ENCODE data around the gene SLIT1.

The SLIT1 gene

GRCh38 chr10:97078261-97078937, 107.4 kb downstream of the SLIT1 start:
- DNase-seq = no peak

DNA sequence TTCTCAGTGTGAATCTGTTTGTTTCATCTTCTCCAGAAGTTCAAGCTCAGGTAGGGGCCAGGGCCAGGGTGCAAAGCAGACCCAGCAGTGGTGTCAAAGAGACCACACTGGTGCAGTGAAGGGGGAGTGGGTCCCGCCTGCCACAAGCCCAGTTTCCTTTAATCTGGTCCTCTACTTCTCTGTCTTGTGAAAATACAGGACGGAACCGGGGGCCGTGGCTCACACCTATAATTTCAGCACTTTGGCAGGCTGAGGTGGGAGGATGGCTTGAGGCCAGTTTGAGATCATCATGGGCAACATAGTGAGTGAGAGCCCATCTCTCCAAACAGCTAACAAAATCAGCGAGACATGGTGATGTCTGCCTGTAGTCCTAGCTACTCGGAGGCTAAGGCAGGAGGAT, 109.0 kb downstream of the SLIT1 start:
- DNase-seq = no peak

- no peak for DNase-seq
Observed at GRCh38 chr10:97075961-97076525, 109.7 kb downstream of the SLIT1 start.

DNA sequence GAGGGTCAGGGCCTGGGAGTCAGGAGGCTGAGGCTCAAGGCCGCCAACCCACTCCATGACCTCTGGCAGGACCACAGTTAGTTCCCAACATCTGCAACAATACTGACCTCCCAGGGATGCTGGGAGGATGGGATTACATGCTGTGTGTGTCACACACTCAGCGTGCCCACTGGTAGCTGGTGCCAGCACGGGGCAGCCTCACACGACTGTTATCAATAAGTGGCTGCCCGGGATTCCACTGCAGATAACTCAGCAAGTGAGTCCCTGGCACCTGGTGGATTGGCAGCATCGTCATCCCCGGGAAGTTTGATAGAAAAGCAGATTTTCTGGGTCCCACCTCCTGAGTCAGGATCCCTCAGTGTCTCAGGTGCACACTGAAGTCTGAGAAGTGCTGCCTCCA, 110.3 kb downstream of the SLIT1 start:
- no peak for DNase-seq

DNA sequence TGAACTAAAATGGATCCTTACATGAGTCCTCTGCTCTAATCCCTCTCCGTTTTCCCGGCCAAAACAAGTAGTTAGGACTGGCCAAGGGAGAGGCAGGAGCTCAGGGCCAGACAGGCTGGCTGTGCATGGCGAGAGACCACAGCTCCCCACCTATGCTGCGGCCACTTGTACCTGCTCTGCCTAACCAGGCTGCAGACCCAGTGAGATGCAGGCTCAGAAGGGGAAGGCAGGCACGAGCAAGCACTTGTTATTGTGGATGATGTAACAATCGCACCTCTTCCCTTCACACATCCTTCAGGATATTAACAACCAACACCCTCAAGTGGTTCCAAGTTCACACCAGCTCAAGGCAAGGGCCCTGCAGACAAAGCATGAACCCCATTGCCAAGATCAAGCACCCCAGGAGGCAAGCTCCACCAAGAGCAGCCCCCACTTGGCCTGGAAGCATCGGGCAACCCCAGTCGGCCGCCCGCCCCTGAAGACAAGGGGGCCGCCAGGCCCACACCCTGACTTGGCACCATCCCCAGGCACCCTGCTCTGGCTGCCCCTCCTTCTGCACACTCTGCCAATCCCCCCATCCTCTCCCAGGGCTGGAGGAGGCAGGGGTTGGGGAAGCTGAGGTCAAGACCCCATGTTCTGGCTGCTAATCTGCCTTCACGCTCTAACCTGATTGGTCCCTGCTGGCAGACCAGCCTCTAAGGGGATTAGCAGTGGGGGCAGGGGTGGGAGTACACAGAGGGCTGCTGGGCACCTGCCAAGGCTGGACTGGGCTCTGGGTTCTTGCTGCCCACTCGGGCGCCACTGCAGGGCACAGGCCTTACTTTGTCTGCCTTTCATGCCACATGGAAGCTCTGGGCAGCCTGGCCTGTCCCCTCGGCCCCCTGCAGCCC, 111.3 kb downstream of the SLIT1 start:
- no peak for DNase-seq

DNA sequence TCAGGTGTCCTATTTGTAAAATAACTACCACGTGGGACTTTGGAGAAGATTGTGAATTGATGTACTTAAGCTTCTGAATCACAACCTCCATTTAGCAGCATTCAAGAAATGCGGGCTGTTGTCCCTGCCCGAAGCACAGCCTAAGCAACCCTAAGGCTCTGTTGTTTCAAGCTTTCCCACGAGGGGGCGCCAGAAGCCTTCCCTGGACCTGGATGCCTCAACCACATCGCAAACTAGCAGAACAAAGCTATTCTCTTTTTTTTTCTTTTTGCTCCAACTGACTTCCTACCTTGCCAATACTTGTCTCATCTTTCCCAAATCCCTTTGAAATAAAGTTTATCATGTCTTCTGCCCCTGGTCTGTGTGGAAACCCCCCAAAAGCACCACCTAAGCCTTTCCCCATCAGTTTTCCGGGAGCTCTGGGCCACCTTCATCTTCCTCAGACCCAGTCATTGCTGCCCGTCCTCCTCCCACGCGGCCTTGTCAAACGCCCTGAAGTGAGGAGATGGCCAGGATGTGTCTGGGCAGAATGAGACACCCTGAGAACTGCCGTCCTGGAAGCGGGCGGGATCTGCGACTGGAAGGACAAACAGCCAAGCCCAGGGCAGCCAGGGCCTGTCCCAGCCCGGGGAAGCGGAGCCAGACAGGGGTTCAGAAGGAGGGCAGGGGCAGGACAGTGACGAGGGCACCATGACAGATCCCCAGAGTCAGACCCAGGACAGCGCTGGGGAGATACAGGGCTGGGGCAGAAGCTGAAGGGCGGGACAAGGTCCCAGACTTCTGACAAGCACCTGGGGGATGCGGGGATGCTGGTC, 112.7 kb downstream of the SLIT1 start:
- DNase-seq = peak; percentile 84

DNA sequence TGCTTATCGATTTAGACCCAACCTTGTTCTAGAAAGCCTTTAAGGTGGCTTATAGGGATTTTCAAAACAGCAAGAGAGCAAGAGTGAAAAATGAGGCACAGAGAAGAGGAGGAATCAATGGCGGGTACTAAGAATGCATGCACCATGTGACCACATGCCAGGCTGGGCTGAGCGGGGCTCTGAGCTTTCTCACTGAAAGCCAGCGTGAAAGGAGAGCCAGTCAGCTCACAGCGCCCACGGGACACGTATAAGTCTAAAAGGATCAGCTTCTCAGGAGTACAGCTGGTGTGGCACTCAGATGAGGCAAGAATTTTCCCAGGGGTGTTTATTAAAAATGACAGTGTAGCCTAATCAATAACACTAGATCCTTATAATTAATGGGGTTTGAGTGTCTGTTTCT, 114.3 kb downstream of the SLIT1 start:
- no peak for DNase-seq

DNA sequence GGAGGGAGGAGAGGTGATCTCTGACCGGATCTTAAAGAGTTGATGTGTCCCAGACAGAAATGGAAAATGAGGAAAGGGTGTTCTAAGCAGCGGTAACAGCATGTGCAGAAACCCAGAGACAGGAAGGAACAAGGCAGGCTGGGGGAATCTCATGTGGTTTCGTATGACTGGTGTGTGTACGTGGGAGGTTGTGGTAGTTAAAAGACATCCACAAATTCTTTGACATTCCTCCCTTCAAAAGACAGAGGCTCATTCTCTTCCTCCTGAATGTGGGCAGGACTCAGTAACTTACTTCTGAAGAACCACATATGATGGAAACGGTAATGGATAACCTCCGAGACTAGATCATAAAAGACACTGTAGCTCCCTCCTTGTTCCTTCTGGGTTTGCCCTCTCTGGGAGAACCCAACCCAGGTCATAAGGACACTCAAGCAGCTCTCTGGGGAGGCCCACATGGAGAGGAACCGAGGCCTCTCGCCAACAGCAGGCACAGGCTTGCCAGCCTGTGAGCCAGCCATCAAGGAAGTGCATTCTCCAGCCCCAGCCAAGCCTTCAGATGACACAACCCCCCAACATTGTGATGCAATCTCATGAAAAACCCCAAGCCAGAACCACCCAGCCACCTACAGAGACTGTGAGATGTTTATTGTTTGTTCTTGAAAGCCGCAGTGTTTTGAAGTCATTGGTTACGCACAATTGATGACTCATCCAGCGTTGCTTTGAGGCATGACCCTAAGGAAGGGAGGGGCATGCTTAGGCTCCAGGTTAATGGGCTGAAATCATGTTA, 116.0 kb downstream of the SLIT1 start:
- DNase-seq = no peak

DNA sequence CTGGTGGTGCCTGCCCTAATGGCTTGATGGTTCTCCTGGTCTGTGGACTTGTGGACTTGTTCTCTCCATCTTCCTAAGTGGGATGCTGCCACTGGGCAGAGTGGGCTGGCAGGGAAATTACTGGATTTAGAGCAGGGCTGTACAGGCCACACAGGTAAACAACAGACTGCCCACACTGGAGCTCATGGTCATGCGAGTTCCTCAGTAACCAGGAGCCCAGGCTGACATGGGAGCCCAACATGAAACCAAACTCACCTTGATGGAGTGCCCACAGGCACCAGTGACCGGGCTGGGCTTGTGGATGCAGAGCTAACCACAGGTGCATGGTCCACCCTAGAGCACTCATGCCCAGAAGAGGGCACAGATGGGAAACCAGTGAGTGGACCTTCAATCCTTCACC, 116.7 kb downstream of the SLIT1 start:
- no peak for DNase-seq

GRCh38 chr10:97067716-97068391, 117.9 kb downstream of the SLIT1 start:
- no peak for DNase-seq

GRCh38 chr10:97066877-97067555, 118.7 kb downstream of the SLIT1 start:
- DNase-seq = no peak

GRCh38 chr10:97065686-97066660, 119.8 kb downstream of the SLIT1 start:
- DNase-seq = no peak

GRCh38 chr10:97065128-97065527, 120.6 kb downstream of the SLIT1 start:
- DNase-seq = no peak

GRCh38 chr10:97063983-97064837, 121.5 kb downstream of the SLIT1 start:
- no peak for DNase-seq

DNA sequence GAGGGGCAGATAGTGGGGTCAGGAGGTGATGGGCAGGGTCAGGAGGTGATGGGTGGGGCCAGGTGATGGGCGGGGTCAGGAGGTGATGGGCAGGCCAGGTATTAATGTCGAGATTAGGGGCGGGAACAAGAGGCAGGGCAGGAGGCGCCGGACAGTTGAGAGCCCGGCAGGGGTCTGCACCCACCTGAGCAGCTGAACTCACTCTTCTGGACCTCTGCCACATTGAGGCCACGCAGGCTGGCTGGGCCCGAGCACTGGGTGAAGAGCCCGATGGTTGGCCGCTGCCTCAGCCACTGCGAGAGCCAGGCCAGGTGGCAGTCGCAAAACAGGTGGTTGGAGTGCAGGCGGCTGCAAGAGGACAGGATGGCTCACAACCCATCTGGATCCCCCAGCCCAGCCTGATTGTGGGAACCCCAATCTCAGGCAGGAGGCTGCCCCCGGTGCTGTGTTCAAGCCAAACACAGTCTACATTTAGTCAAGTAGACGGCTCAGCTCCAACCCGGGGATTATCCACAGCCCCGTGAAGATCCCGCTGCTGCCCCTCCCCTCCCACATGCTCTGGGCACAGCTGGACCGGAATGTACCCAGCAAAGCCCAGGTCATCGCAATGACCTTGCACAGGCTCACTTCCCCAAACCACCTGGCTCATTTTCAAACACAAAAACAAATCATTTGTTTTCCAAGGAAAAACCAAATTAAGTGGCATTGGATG, 122.3 kb downstream of the SLIT1 start:
- DNase-seq = no peak

- no peak for DNase-seq
Observed at GRCh38 chr10:97062456-97062855, 123.3 kb downstream of the SLIT1 start.

GRCh38 chr10:97062046-97062445, 123.7 kb downstream of the SLIT1 start:
- DNase-seq = no peak

- no peak for DNase-seq
Observed at GRCh38 chr10:97061423-97061822, 124.3 kb downstream of the SLIT1 start.
